Hepatocyte (in vitro differentiated cells): ENCODE measurements around the gene KCNB1. TPM values are rescaled to one million over a fixed set of nuclear protein-coding genes. Genes with fewer than 3 reads are reported as not detected.

Experiments used
- DNase-seq: peaks from one replicate; pipeline ENCODE4 v3.0.0-alpha.2; 2016; ENCODE audit warnings: low spot score
- H2AFZ ChIP-seq: fragments of 200-600 bp; sonication (generic); 2 replicates; pipeline ENCODE4 v1.6.0; 2016; ENCODE audit warnings: antibody characterized with exemption, mild to moderate bottlenecking
- H3K27ac ChIP-seq: fragments of 200-600 bp; sonication (generic); 2 replicates; pipeline ENCODE4 v1.5.1; 2016; ENCODE audit warnings: mild to moderate bottlenecking
- H3K27me3 ChIP-seq: fragments of 200-600 bp; sonication (generic); 2 replicates; pipeline ENCODE4 v1.6.1; 2016
- H3K36me3 ChIP-seq: fragments of 200-600 bp; sonication (generic); replicated peaks from 2 replicates; pipeline ENCODE4 v1.5.1; 2016; ENCODE audit warnings: low read depth; ENCODE audit not compliant: insufficient read depth
- H3K4me1 ChIP-seq: fragments of 200-600 bp; sonication (generic); 2 replicates; pipeline ENCODE4 v1.5.1; 2016; ENCODE audit warnings: mild to moderate bottlenecking, moderate library complexity; ENCODE audit not compliant: insufficient read depth
- H3K4me2 ChIP-seq: fragments of 200-600 bp; sonication (generic); 2 replicates; pipeline ENCODE4 v1.6.0; 2016
- H3K4me3 ChIP-seq: fragments of 200-600 bp; sonication (generic); 2 replicates; pipeline ENCODE4 v1.5.1; 2016; ENCODE audit warnings: mild to moderate bottlenecking
- H3K79me2 ChIP-seq: fragments of 200-600 bp; sonication (generic); 2 replicates; pipeline ENCODE4 v1.6.0; 2017; ENCODE audit warnings: mild to moderate bottlenecking
- H3K9me2 ChIP-seq: fragments of 200-600 bp; sonication (generic); replicated peaks from 2 replicates; pipeline ENCODE4 v1.6.0; 2017; ENCODE audit warnings: mild to moderate bottlenecking; ENCODE audit not compliant: insufficient read depth
- H3K9me3 ChIP-seq: fragments of 200-600 bp; sonication (generic); 2 replicates; pipeline ENCODE4 v1.5.1; 2016; ENCODE audit warnings: low read depth, mild to moderate bottlenecking
- H4K20me1 ChIP-seq: fragments of 200-600 bp; sonication (generic); 2 replicates; pipeline ENCODE4 v1.6.0; 2016; ENCODE audit warnings: mild to moderate bottlenecking; ENCODE audit not compliant: insufficient read depth, poor library complexity, severe bottlenecking
- CTCF ChIP-seq: fragments of 200-600 bp; sonication (generic); IDR thresholded peaks from 2 replicates; pipeline ENCODE4 v1.5.1; 2016; ENCODE audit warnings: antibody characterized with exemption, mild to moderate bottlenecking; ENCODE audit not compliant: poor library complexity
- EZH2 ChIP-seq: fragments of 200-600 bp; sonication (generic); IDR thresholded peaks from 2 replicates; pipeline ENCODE4 v1.6.1; 2016; ENCODE audit warnings: antibody characterized with exemption, mild to moderate bottlenecking, borderline replicate concordance
- EZH2phosphoT487 ChIP-seq: fragments of 200-600 bp; sonication (generic); IDR thresholded peaks from one replicate; pipeline ENCODE4 v1.6.1; 2018; ENCODE audit warnings: antibody characterized with exemption, mild to moderate bottlenecking, low read depth, moderate library complexity; ENCODE audit not compliant: unreplicated experiment, severe bottlenecking
- WGBS: methylation state at CpG from one replicate; pipeline ENCODE4 v1.1.6; 2016; ENCODE audit warnings: low lambda C conversion rate; ENCODE audit errors: missing lambda C conversion rate; 5-methylcytosine and 5-hydroxymethylcytosine counted together
- polyA plus RNA-seq: library from polyadenylated mRNA; unstranded; fragments of >200 nt; fragmentation: Nextera tagmentation; extraction: Ambion mirVana; gene quantifications from 2 replicates; pipeline ENCODE4 v1.2.1, GENCODE V29; 2016
- total RNA-seq: library from RNA; depleted of rRNA; stranded (reverse); fragments of >200 nt; gene quantifications from 2 replicates; pipeline ENCODE4 v1.2.3, GENCODE V29; 2014

The KCNB1 gene
- total and polyA plus RNA-seq, 2 experiments from 2014 or later, result 0.37 to 1.5 TPM

GRCh38 chr20:49324306-49324705 lies 158.2 kb downstream of the KCNB1 start:
- no peaks in the 10 kb centered on the region for H3K9me2 ChIP-seq
- H2AFZ ChIP-seq, result no peak overlapping the region
- no peaks in the 10 kb centered on the region for H4K20me1 ChIP-seq
- peaks cover 36% of the 10 kb centered on the region for H3K27me3 ChIP-seq
- no peaks in the 10 kb centered on the region for H3K9me3 ChIP-seq
- H3K4me1 ChIP-seq, result no peaks in the 10 kb centered on the region
- 75% methylated on average over 5 of the region's 5 CpGs for WGBS
- H3K4me2 ChIP-seq, result no peak overlapping the region
- TF ChIP-seq EZH2, result no peak
- TF ChIP-seq CTCF, result no peak
- no peak for TF ChIP-seq EZH2phosphoT487
- H3K27ac ChIP-seq, result no peak overlapping the region
- no peak overlapping the region for H3K4me3 ChIP-seq
- no peaks in the 10 kb centered on the region for H3K36me3 ChIP-seq
- no peaks in the 10 kb centered on the region for H3K79me2 ChIP-seq
- DNase-seq, result no peak

GRCh38 chr20:49323622-49324238 lies 158.7 kb downstream of the KCNB1 start:
- H3K36me3 ChIP-seq, result no peaks in the 10 kb centered on the region
- no peaks in the 10 kb centered on the region for H3K79me2 ChIP-seq
- H3K4me1 ChIP-seq, result peaks cover 6% of the 10 kb centered on the region
- no peaks in the 10 kb centered on the region for H3K9me2 ChIP-seq
- peaks cover 42% of the 10 kb centered on the region for H3K27me3 ChIP-seq
- 79% methylated on average over 9 of the region's 9 CpGs for WGBS
- H3K27ac ChIP-seq, result no peak overlapping the region
- no peak overlapping the region for H2AFZ ChIP-seq
- DNase-seq, result peak; percentile 66
- H3K9me3 ChIP-seq, result no peaks in the 10 kb centered on the region
- H3K4me3 ChIP-seq, result no peak overlapping the region
- no peaks in the 10 kb centered on the region for H4K20me1 ChIP-seq
- TF ChIP-seq CTCF (peak; percentile 53), EZH2phosphoT487 (no peak)
- H3K4me2 ChIP-seq, result no peak overlapping the region

- Histone ChIP-seq H4K20me1 (no peaks in the 10 kb centered on the region), H3K27ac (no peak overlapping the region), H3K9me2 (no peaks in the 10 kb centered on the region), H3K9me3 (no peaks in the 10 kb centered on the region), H3K79me2 (no peaks in the 10 kb centered on the region), H3K36me3 (no peaks in the 10 kb centered on the region), H3K4me3 (no peak overlapping the region), H3K4me1 (peaks cover 9% of the 10 kb centered on the region), H2AFZ (no peak overlapping the region), H3K4me2 (no peak overlapping the region), H3K27me3 (peaks cover 62% of the 10 kb centered on the region)
- DNase-seq, result peak; percentile 63
- 0% methylated on average over 1 of the region's 1 CpG for WGBS
- TF ChIP-seq EZH2phosphoT487 (no peak), EZH2 (no peak), CTCF (peak; percentile 29)
Measured at GRCh38 chr20:49320460-49320859, 162.0 kb downstream of the KCNB1 start.
